ENCODE measurements around the gene PICALM. TPM values are rescaled to one million over a fixed set of nuclear protein-coding genes. Genes with fewer than 3 reads are reported as not detected.

The PICALM gene
- total RNA-seq, 1 donor from 2014 or later, result 150 TPM

GRCh38 chr11:86063536-86063935 lies 5.3 kb downstream of the PICALM start:
- no peak for DNase-seq (ENCODE audit: low spot score in 2 of 2, unreplicated experiment in 2 of 2)
- H3K36me3 Mint-ChIP-seq, result peaks cover 3% of the 10 kb centered on the region
- H3K27me3 Mint-ChIP-seq (ENCODE audit: low read depth), result no peaks in the 10 kb centered on the region
- no peak overlapping the region for H3K4me3 Mint-ChIP-seq
- peak overlapping the region; percentile 70 for H3K27ac Mint-ChIP-seq
- H3K4me1 Mint-ChIP-seq, result peaks cover 43% of the 10 kb centered on the region
- peaks cover 10% of the 10 kb centered on the region for H3K9me3 Mint-ChIP-seq
- TF ChIP-seq CTCF (IDR thresholded peaks at IDR 0.05; ENCODE audit: unreplicated experiment), result no peak

- Mint-ChIP-seq H3K4me1 (peaks cover 47% of the 10 kb centered on the region), H3K27ac (peak overlapping the region; percentile 37), H3K27me3 (ENCODE audit: low read depth) (no peaks in the 10 kb centered on the region), H3K9me3 (peaks cover 10% of the 10 kb centered on the region), H3K36me3 (peaks cover 3% of the 10 kb centered on the region), H3K4me3 (no peak overlapping the region)
- no peak for TF ChIP-seq CTCF (IDR thresholded peaks at IDR 0.05; ENCODE audit: unreplicated experiment)
- DNase-seq (ENCODE audit: low spot score in 2 of 2, unreplicated experiment in 2 of 2), result no peak
Observed at GRCh38 chr11:86062719-86063118, 6.2 kb downstream of the PICALM start.

- Mint-ChIP-seq H3K4me3 (no peak overlapping the region), H3K4me1 (peaks cover 41% of the 10 kb centered on the region), H3K36me3 (peaks cover 8% of the 10 kb centered on the region), H3K9me3 (peaks cover 13% of the 10 kb centered on the region), H3K27me3 (ENCODE audit: low read depth) (no peaks in the 10 kb centered on the region), H3K27ac (peak overlapping the region; percentile 13)
- TF ChIP-seq CTCF (IDR thresholded peaks at IDR 0.05; ENCODE audit: unreplicated experiment), result no peak
- no peak for DNase-seq (ENCODE audit: low spot score in 2 of 2, unreplicated experiment in 2 of 2)
Observed at GRCh38 chr11:86061483-86062205, 7.2 kb downstream of the PICALM start.

GRCh38 chr11:86060544-86060943 lies 8.3 kb downstream of the PICALM start:
- TF ChIP-seq CTCF (IDR thresholded peaks at IDR 0.05; ENCODE audit: unreplicated experiment), result no peak
- Mint-ChIP-seq H3K4me3 (no peak overlapping the region), H3K36me3 (peaks cover 9% of the 10 kb centered on the region), H3K4me1 (peaks cover 30% of the 10 kb centered on the region), H3K27ac (no peak overlapping the region), H3K27me3 (ENCODE audit: low read depth) (no peaks in the 10 kb centered on the region), H3K9me3 (peaks cover 14% of the 10 kb centered on the region)
- DNase-seq (ENCODE audit: low spot score in 2 of 2, unreplicated experiment in 2 of 2), result no peak

GRCh38 chr11:86058360-86058759 lies 10.5 kb downstream of the PICALM start:
- Mint-ChIP-seq H3K36me3 (peaks cover 9% of the 10 kb centered on the region), H3K4me1 (peaks cover 28% of the 10 kb centered on the region), H3K9me3 (peaks cover 14% of the 10 kb centered on the region), H3K27me3 (ENCODE audit: low read depth) (no peaks in the 10 kb centered on the region), H3K4me3 (no peak overlapping the region), H3K27ac (no peak overlapping the region)
- DNase-seq (ENCODE audit: low spot score in 2 of 2, unreplicated experiment in 2 of 2), result no peak
- no peak for TF ChIP-seq CTCF (IDR thresholded peaks at IDR 0.05; ENCODE audit: unreplicated experiment)

Measured in mesothelial cell of epicardium (in vitro differentiated cells).